Measurements from ENCODE around the gene TLCD3A.
"Not testable (repeated sequence)": the region's sequence is repeated elsewhere in the genome, so short reads cannot be mapped to it uniquely, and the experiment has no call there.

TLCD3A gene

DNA sequence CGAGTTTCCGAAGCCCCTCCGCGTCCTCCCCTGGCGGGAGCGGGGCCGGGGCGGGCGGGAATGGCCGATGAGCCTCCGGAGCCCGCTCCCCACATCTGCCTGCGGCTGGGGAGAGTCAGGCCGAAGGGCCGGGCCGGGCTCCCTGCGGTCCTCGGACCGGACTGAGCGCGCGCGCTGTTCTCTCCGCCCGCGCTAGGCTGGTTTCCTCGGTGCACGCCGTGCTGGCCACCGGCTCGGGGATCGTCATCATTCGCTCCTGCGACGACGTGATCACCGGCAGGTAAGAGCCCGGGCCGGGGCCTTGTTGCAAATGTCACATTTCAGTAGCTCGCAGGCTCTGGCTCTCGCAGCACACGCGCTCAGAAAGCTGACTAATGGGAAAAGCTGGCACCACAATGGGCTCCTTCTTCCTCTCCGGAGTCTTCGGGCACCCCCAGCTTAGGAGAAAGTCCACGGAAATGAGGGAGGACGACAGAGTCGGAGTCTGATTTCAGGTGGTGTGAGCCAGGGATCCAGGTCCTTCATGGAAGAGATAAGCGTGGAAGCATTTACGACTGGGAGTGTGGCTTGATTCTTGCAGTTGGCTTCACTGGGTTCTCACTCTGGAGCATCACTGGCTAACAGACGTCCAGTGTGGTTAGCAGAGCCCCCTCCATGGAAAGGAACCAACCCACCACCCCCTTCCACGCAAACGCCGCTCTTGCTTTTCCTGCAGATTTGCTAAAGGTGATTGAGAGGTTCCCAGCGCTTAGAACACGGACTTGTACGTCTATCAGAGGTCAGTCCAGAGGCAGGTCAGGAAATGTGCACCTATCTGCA is 715 bp downstream of the TLCD3A start:
- Mint-ChIP-seq H3K27ac (peak overlapping the region; percentile 70), H3K27me3 (no peaks in the 10 kb centered on the region), H3K4me1 (peaks cover 15% of the 10 kb centered on the region), H3K9me3 (no peaks in the 10 kb centered on the region), H3K4me3 (peak overlapping the region; percentile 86), H3K36me3 (peaks cover under 1% of the 10 kb centered on the region)
- peak; percentile 58 for ATAC-seq

DNA sequence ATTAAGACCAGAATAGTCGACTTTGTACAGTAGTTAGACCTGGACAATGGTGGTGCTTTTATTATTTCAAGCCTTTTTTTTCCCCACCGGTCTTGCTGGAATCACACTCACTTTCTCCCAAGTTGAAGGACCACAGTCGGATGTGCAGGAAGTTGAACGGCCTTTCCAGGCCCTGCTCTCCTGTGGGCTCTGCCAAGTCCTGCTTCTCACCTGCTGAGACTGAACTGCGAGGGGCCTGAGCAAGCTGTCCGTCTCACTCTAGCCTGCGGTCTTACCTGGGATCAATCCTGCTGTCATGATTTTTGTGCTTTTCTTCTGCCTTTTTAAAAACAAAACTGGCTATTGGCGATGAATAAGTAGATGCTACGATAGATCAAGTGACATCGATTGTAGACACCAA is 1.3 kb downstream of the TLCD3A start:
- Mint-ChIP-seq H3K27ac (no peak overlapping the region), H3K9me3 (no peaks in the 10 kb centered on the region), H3K4me1 (peaks cover 15% of the 10 kb centered on the region), H3K36me3 (peaks cover 7% of the 10 kb centered on the region), H3K4me3 (peak overlapping the region; percentile 86), H3K27me3 (no peaks in the 10 kb centered on the region)
- ATAC-seq, result no peak

DNA sequence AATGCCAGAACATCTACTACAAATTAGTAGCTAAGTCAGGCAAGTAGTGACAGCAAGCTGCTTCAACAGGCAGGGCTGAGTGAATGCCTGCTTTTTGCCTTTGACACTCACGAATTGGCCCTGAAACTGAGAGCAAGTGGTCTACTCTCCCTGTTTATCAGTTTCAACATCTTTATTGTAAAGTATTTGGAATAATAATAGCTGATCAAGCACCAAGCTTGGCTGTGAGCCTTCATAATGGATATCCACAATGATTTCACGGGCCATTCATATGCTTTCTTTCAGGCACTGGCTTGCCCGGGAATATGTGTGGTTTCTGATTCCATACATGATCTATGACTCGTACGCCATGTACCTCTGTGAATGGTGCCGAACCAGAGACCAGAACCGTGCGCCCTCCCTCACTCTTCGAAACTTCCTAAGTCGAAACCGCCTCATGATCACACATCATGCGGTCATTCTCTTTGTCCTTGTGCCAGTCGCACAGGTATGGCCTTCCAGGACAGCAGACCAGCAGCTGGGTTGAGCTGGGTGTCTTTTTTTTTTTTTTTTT is 5.2 kb downstream of the TLCD3A start:
- peaks cover 30% of the 10 kb centered on the region for H3K4me1 Mint-ChIP-seq
- H3K4me3 Mint-ChIP-seq, result no peak overlapping the region
- peaks cover 12% of the 10 kb centered on the region for H3K36me3 Mint-ChIP-seq
- H3K27ac Mint-ChIP-seq, result no peak overlapping the region
- no peaks in the 10 kb centered on the region for H3K9me3 Mint-ChIP-seq
- no peaks in the 10 kb centered on the region for H3K27me3 Mint-ChIP-seq
- ATAC-seq, result no peak

DNA sequence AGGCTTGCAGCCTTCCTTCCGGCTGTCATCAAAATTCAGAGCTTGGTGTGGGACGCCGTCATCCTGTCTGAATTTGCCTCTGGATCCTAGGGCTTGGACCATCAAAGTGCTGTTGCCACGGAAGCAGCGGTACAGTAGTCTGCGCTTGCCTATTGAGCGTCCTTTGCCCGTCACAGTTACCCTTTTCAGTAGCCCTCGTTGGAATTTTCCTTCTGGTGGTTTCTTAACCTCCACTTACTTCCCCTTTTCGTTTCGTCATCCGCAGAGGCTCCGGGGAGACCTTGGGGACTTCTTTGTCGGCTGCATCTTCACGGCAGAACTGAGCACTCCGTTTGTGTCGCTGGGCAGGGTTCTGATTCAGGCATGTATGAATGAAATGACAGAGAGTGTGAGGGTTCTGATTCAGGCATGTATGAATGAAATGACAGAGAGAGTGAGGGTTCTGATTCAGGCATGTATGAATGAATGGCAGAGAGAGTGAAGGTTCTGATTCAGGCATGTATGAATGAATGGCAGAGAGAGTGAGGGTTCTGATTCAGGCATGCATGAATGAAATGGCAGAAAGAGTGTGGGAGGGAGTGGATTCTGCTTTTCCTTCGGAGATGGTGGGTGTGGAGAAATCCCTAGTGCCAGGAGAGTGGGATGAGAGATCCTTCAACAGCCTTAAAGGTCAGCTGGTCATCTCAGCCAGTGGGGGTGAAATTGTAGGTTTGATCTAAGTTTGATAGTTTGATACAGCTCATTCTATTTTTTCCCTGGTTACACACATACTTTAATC is 8.0 kb downstream of the TLCD3A start:
- Mint-ChIP-seq H3K4me1 (peaks cover 20% of the 10 kb centered on the region), H3K27ac (peak overlapping the region; percentile 64), H3K9me3 (no peaks in the 10 kb centered on the region), H3K36me3 (peaks cover 38% of the 10 kb centered on the region), H3K4me3 (peak overlapping the region; percentile 28), H3K27me3 (no peaks in the 10 kb centered on the region)
- peak; percentile 99 for ATAC-seq

DNA sequence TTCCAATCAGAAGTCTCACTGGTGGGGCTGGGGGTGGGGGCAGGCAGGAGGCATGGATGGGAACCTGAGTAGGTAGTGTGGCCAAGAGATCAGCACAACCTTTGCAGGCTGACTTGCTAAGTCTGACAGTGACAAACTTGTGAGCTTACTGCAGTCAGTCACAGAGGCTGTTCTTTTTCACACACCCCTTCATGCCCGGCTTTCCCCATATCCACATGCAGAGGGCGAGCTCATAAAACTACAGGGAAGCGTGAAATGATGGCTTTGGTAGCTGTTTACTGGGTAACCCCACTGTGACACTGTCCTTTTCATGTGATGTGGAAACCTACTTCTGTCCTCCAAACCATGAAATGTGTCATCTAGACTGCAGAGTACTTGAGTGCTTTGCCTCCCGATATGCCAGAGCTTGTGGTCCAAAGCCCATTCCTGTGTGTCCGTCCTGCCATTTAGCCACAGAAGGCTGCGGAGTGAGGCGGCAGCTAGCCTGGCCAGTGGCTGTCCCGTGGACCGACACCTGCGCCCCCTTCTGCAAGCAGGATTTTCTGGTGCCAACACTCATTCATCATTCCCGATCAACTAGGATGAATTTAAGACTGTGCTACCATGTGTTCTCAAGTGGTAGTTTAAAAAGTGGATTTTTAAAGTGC is 9.9 kb downstream of the TLCD3A start:
- H3K4me3 Mint-ChIP-seq, result no peak overlapping the region
- H3K27ac Mint-ChIP-seq, result no peak overlapping the region
- H3K27me3 Mint-ChIP-seq, result no peaks in the 10 kb centered on the region
- no peaks in the 10 kb centered on the region for H3K9me3 Mint-ChIP-seq
- peaks cover 20% of the 10 kb centered on the region for H3K4me1 Mint-ChIP-seq
- ATAC-seq, result no peak
- peaks cover 53% of the 10 kb centered on the region for H3K36me3 Mint-ChIP-seq

DNA sequence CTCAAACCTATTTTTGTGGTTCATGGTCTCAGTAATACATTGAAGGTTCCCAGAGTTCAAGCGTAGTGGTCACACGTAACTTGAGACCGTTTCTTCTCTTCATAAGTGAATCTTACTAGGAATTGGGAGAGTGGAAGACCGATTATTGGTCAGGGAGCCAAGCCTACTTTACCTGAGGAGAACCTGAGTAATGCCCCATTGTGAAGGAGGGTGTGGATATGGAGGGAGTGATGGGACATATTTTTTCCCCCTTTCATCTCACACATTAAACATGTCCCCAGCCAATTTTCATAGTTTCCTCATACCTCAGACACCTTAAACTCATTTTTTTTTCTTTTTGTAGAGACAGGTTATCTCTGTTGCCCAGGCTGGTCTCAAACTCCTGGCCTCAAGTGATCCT is 10.7 kb downstream of the TLCD3A start:
- H3K27ac Mint-ChIP-seq, result no peak overlapping the region
- H3K4me3 Mint-ChIP-seq, result no peak overlapping the region
- H3K27me3 Mint-ChIP-seq, result no peaks in the 10 kb centered on the region

DNA sequence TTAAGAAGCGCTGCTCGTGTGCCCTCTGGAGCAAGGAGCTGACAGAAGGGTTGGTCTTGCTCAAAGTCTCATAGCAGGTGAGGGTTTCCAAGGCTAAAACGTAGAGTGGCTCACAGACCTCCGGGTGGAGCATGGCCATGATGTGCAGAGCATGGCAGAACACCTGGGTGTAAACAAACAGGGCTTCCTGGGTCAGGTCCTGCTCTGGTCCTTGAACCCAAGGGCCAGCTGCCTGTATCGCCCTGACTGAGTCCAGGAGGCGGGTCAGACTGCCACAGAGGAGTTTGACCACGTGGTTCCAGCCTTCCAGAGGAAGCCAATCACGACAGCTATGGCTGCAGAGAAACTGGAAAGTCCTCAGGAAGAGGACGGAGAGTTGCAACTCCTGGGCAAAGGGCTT is 12.5 kb downstream of the TLCD3A start:
- peaks cover 57% of the 10 kb centered on the region for H3K36me3 Mint-ChIP-seq
- ATAC-seq, result no peak

More for the DNA sequence above, 10.7 kb downstream of the TLCD3A start:
- peaks cover 57% of the 10 kb centered on the region for H3K36me3 Mint-ChIP-seq
- H3K4me1 Mint-ChIP-seq, result peaks cover 21% of the 10 kb centered on the region
- ATAC-seq, result no peak
- H3K9me3 Mint-ChIP-seq, result no peaks in the 10 kb centered on the region

DNA sequence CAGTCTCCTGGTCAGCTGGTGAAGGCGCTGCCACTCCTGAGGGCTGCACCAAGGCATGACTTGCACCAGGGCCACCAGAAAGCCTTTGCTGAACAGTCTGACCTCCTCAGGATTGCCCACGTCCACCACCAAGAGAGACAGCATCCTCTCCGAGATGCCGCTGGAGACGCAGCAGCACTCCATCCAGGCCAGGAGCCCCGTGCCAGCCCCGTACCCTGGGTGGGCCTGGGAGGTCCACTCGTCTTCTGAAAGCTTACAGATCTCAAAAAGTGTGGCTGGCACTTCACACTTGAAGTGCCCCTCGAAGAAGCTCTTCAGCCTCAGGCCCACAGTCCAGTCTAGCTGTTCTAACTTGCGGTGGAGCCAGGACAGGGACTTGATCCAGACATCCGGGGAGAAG is 13.0 kb downstream of the TLCD3A start:
- Mint-ChIP-seq H3K27ac (no peak overlapping the region), H3K27me3 (no peaks in the 10 kb centered on the region), H3K4me1 (peaks cover 33% of the 10 kb centered on the region), H3K9me3 (no peaks in the 10 kb centered on the region), H3K4me3 (no peak overlapping the region), H3K36me3 (peaks cover 61% of the 10 kb centered on the region)
- ATAC-seq, result no peak

More for the DNA sequence above, 12.5 kb downstream of the TLCD3A start:
- no peaks in the 10 kb centered on the region for H3K9me3 Mint-ChIP-seq
- H3K4me3 Mint-ChIP-seq, result no peak overlapping the region
- no peaks in the 10 kb centered on the region for H3K27me3 Mint-ChIP-seq
- H3K4me1 Mint-ChIP-seq, result peaks cover 32% of the 10 kb centered on the region
- no peak overlapping the region for H3K27ac Mint-ChIP-seq

DNA sequence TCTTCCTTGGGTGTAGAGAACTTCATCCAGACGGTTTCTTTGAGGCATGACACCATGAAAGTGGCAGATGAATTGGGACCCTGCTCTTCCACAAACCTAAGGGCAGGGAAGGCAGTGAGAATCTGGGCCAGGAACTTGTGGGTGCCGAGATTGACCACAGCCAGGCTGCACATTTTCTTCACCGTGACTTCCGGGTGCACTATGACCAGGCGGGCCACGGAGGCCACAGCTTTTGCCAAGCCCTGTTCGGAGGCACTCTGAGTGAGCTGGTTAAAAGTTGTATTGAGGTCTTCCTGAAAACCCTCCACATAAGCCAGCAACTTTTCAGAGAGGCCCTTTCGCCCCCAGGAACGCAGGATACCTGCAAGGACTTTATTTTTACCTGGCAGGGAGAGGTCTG is 13.8 kb downstream of the TLCD3A start:
- no peak overlapping the region for H3K4me3 Mint-ChIP-seq
- H3K27me3 Mint-ChIP-seq, result no peaks in the 10 kb centered on the region
- ATAC-seq, result no peak
- peaks cover 33% of the 10 kb centered on the region for H3K4me1 Mint-ChIP-seq
- no peaks in the 10 kb centered on the region for H3K9me3 Mint-ChIP-seq
- H3K36me3 Mint-ChIP-seq, result peaks cover 61% of the 10 kb centered on the region
- H3K27ac Mint-ChIP-seq, result no peak overlapping the region

DNA sequence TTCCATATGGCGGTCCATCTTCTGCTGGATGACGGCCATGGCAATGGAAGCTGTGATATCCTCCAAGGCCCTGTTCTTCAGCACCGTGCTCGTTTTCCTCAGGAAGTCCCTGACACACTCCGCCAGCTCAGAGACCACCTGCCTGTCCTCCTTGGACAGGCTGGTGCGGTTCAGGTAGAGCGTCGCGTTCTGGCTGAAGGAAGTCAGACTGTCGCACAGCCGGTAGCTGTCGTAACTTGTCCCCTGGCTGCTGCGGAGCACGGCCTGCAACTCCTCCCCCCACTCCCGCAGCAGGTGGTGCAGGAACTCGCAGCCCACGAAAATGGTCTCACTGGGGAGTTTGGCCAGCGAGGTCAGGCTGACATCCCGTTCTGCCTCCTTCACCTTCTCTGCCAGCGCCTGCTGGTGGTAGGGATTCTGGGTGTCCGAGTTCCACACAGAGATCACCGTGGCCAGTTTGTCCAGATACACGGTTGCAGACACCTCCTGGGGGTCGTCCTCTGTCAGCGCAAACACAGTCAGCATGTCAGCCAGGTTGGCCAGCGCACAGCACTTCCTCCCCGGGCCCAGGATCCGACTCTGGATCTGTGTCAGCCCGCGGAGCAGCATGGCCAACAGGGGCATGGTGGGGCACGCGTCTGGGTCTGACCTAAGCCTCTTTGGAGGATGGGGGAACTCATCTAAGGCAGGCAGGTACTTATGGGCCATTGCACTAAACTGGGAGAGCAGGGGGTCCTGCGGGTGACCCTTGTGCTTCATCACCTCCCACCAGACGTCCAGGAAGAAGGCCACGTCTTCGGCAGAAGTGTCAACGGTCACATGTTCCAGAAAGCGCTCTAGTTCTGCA is 14.6 kb downstream of the TLCD3A start:
- H3K27me3 Mint-ChIP-seq, result no peaks in the 10 kb centered on the region
- H3K4me3 Mint-ChIP-seq, result no peak overlapping the region
- peaks cover 58% of the 10 kb centered on the region for H3K36me3 Mint-ChIP-seq
- no peak overlapping the region for H3K27ac Mint-ChIP-seq
- no peak for ATAC-seq
- H3K4me1 Mint-ChIP-seq, result peaks cover 32% of the 10 kb centered on the region
- no peaks in the 10 kb centered on the region for H3K9me3 Mint-ChIP-seq

DNA sequence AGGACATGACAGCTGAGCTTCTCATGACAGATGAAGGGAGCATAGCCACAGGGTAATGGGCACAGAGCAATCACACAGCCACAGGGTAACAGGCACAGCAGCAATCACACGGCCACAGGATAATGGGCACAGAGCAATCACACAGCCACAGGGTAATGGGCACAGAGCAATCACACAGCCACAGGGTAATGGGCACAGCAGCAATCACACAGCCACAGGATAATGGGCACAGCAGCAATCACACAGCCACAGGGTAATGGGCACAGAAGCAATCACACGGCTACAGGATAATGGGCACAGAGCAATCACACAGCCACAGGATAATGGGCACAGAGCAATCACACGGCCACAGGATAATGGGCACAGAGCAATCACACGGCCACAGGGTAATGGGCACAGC is 16.2 kb downstream of the TLCD3A start:
- H3K27ac Mint-ChIP-seq, H3K4me3 Mint-ChIP-seq, ATAC-seq, H3K9me3 Mint-ChIP-seq, H3K27me3 Mint-ChIP-seq: not testable (repeated sequence)
- Mint-ChIP-seq H3K36me3 (peaks cover 50% of the 10 kb centered on the region), H3K4me1 (peaks cover 38% of the 10 kb centered on the region)

DNA sequence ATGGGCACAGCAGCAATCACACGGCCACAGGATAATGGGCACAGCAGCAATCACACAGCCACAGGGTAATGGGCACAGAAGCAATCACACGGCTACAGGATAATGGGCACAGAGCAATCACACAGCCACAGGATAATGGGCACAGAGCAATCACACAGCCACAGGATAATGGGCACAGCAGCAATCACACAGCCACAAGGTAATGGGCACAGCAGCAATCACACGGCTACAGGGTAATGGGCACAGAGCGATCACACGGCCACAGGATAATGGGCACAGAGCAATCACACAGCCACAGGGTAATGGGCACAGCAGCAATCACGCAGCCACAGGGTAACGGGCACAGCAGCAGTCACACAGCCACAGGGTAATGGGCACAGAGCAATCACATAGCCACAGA is 17.0 kb downstream of the TLCD3A start:
- H3K4me1 Mint-ChIP-seq, result peaks cover 38% of the 10 kb centered on the region
- not testable (repeated sequence) for H3K9me3 Mint-ChIP-seq, H3K27ac Mint-ChIP-seq, H3K4me3 Mint-ChIP-seq, H3K27me3 Mint-ChIP-seq, ATAC-seq
- peaks cover 42% of the 10 kb centered on the region for H3K36me3 Mint-ChIP-seq

DNA sequence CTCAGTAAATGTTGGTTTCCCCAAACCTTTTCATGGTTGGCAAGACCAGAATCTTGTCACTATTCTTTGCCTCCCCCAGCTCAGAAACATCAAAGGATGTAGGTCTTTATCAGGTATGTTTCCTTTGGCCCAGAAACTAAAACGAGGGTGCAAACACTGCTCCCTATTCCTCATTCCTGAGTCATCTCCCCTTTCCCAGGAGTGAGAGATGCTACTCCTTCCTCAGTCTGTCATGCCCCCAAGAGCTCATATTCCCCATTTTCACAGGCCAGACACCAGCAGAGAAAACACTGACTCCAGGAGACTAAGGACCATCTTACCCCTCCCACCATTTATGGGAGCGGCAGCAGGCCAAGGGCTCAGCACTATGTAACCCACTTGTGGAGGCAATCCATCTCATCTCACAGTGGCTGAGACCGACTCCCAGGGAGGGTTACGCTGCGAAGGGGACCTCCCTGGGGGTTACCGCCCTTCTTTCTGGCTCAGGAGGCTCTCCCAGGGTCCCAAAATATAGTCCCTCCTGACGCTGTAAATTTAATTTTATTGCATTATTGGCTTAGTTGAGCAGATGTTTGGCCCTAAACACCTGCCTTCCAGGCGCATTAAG is 18.1 kb downstream of the TLCD3A start:
- no peak for ATAC-seq
- Mint-ChIP-seq H3K27me3 (no peaks in the 10 kb centered on the region), H3K27ac (peak overlapping the region; percentile 99), H3K9me3 (no peaks in the 10 kb centered on the region), H3K4me3 (peak overlapping the region; percentile 98), H3K36me3 (peaks cover 32% of the 10 kb centered on the region), H3K4me1 (peaks cover 38% of the 10 kb centered on the region)

DNA sequence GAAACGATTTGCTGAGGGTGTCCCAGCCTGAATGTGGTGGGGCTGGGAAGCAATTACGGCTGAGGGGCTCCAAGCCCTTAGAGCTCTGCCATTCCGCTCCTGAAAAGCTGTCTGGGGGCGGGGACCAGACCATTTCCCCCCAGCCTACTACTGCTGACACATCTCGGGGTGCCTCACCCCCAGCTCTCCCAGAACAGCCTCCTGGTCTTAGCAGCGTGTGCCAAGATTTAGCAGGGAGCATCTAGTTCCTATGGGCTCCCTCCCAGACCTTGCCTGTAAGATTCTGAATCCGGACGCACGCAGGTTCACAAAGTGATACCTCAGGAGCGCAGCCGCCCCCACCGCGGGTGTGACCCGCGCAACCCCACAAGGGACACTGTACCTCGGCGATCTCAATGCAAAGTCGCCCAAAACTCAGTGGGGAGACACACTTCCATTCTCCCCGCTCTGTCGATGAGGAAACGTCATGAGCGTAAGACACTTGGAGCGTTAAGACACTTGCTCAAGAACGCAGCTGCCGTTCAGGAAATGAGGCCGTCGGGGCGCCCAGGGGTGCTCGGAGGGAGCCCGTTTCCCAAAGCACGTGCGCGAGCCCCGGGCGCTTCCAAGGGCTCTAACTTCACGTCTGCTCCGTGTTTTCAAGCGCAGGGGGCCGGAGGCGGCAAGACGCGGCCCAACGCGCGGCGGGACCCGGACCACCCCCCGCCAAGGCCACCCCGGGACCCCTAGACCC is 19.0 kb downstream of the TLCD3A start:
- ATAC-seq, result peak; percentile 67
- Mint-ChIP-seq H3K27me3 (no peaks in the 10 kb centered on the region), H3K36me3 (peaks cover 36% of the 10 kb centered on the region), H3K4me1 (peaks cover 38% of the 10 kb centered on the region), H3K4me3 (peak overlapping the region; percentile 98), H3K9me3 (no peaks in the 10 kb centered on the region), H3K27ac (peak overlapping the region; percentile 99)
